Upper lobe of left lung (tissue), 4 donors: ENCODE results near the gene KHDC4.

Experiments
- POLR2A ChIP-seq, 4 donors: fragments of 450-650 bp; IDR thresholded peaks; one replicate each; pipeline ENCODE4 v1.5.1; 2016 to 2017; ENCODE audit warnings: antibody characterized with exemption in 4 of 4, mild to moderate bottlenecking in 2 of 4
- POLR2AphosphoS5 ChIP-seq, 2 donors: sonication (generic); formaldehyde crosslinking; IDR thresholded peaks; one replicate each; pipeline ENCODE4 v1.5.1; 2017; ENCODE audit warnings: antibody characterized with exemption in 2 of 2
- TF ChIP-seq, protein P1 (sequence below), 6 experiments: fragments of 450-650 bp in 4 of 6; fragments of 200-600 bp in 2 of 6; sonication (generic) in 2 of 6; IDR thresholded peaks; one replicate each; pipeline ENCODE4 v1.5.1; 2016 to 2019; ENCODE audit warnings: antibody characterized with exemption in 6 of 6

DNA sequence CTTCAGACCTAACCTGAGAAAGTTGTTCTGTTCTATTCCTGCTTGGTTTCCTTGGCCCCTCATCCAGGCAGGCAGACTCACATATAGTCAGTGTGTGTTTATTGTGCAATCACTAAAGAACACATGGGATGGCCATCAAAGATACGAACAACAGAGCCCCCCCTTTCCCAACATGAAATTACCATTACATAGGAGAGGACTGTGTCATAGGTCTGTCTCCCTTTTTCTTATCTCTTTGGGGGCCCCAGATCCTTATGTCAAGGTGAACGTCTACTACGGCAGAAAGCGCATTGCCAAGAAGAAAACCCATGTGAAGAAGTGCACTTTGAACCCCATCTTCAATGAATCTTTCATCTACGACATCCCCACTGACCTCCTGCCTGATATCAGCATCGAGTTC, 53.3 kb downstream of the KHDC4 start:
- TF ChIP-seq, protein P1, sequence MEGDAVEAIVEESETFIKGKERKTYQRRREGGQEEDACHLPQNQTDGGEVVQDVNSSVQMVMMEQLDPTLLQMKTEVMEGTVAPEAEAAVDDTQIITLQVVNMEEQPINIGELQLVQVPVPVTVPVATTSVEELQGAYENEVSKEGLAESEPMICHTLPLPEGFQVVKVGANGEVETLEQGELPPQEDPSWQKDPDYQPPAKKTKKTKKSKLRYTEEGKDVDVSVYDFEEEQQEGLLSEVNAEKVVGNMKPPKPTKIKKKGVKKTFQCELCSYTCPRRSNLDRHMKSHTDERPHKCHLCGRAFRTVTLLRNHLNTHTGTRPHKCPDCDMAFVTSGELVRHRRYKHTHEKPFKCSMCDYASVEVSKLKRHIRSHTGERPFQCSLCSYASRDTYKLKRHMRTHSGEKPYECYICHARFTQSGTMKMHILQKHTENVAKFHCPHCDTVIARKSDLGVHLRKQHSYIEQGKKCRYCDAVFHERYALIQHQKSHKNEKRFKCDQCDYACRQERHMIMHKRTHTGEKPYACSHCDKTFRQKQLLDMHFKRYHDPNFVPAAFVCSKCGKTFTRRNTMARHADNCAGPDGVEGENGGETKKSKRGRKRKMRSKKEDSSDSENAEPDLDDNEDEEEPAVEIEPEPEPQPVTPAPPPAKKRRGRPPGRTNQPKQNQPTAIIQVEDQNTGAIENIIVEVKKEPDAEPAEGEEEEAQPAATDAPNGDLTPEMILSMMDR (IDR thresholded peaks at IDR 0.05) = no peak
- TF ChIP-seq POLR2A (IDR thresholded peaks at IDR 0.05) = no peak
- TF ChIP-seq POLR2AphosphoS5 (IDR thresholded peaks at IDR 0.05) = no peak
